Activated CD4-positive, alpha-beta T cell treated with anti-CD3 and anti-CD28 coated beads, Interleukin-2, amount 50 U/mL, for 16 hours (primary cell): ENCODE results near the gene LGI1.

ENCODE experiments used
- DNase-seq: peaks from one replicate; pipeline ENCODE4 v3.0.0-alpha.2; 2020

The LGI1 gene

GRCh38 chr10:93757801-93758507, at the start of gene LGI1:
Gene LGI1 (plus strand): TSS chr10:93757936. CDS start chr10:93758145, 209 bp downstream.
- DNase-seq = no peak

- no peak for DNase-seq
Observed at GRCh38 chr10:93710333-93710909, 47.3 kb upstream of the LGI1 start.

GRCh38 chr10:93711891-93712290, 45.8 kb upstream of the LGI1 start:
- no peak for DNase-seq

GRCh38 chr10:93712593-93712992, 45.1 kb upstream of the LGI1 start:
- no peak for DNase-seq

- DNase-seq = no peak
Observed at GRCh38 chr10:93715345-93715744, 42.4 kb upstream of the LGI1 start.

GRCh38 chr10:93716766-93717165, 41.0 kb upstream of the LGI1 start:
- no peak for DNase-seq

GRCh38 chr10:93718937-93719725, 38.6 kb upstream of the LGI1 start:
- no peak for DNase-seq

GRCh38 chr10:93719901-93720300, 37.8 kb upstream of the LGI1 start:
- DNase-seq = no peak

GRCh38 chr10:93722550-93722949, 35.2 kb upstream of the LGI1 start:
- no peak for DNase-seq

- no peak for DNase-seq
Observed at GRCh38 chr10:93723153-93723552, 34.6 kb upstream of the LGI1 start.

GRCh38 chr10:93726024-93726423, 31.7 kb upstream of the LGI1 start:
- no peak for DNase-seq

- no peak for DNase-seq
Observed at GRCh38 chr10:93741367-93741766, 16.4 kb upstream of the LGI1 start.

GRCh38 chr10:93742633-93743349, 14.9 kb upstream of the LGI1 start:
- DNase-seq = no peak

GRCh38 chr10:93745408-93746065, 12.2 kb upstream of the LGI1 start:
- no peak for DNase-seq

GRCh38 chr10:93746844-93747284, 10.9 kb upstream of the LGI1 start:
- DNase-seq = no peak

- no peak for DNase-seq
Observed at GRCh38 chr10:93749218-93749799, 8.4 kb upstream of the LGI1 start.

- DNase-seq = no peak
Observed at GRCh38 chr10:93751124-93751523, 6.6 kb upstream of the LGI1 start.

- DNase-seq = no peak
Observed at GRCh38 chr10:93751832-93752231, 5.9 kb upstream of the LGI1 start.

- no peak for DNase-seq
Observed at GRCh38 chr10:93752761-93753160, 5.0 kb upstream of the LGI1 start.

- DNase-seq = no peak
Observed at GRCh38 chr10:93753621-93754250, 4.0 kb upstream of the LGI1 start.

- no peak for DNase-seq
Observed at GRCh38 chr10:93754761-93755160, 3.0 kb upstream of the LGI1 start.
